AG10803 (cell line): ENCODE data around the gene PHLDA2.

ENCODE experiments used
- DNase-seq: peaks from one replicate; pipeline ENCODE4 v3.0.0; 2010; ENCODE audit warnings: low read depth
- H3K4me3 ChIP-seq: 2 replicates; pipeline ENCODE4 v1.5.1; 2011; ENCODE audit warnings: mild to moderate bottlenecking, low read length, control low read depth
- CTCF ChIP-seq: conservative IDR thresholded peaks from 2 replicates; pipeline ENCODE4 v1.5.1; 2011; ENCODE audit warnings: mild to moderate bottlenecking, low read length, control low read depth, inconsistent platforms

The PHLDA2 gene

GRCh38 chr11:2931771-2932738, 2.8 kb upstream of the PHLDA2 start:
- no peak overlapping the region for H3K4me3 ChIP-seq
- no peak for DNase-seq
- TF ChIP-seq CTCF = no peak

GRCh38 chr11:2931420-2931746, 2.2 kb upstream of the PHLDA2 start:
- H3K4me3 ChIP-seq = no peak overlapping the region
- TF ChIP-seq CTCF = no peak
- DNase-seq = no peak

- H3K4me3 ChIP-seq = peak overlapping the region; percentile 59
- no peak for DNase-seq
- TF ChIP-seq CTCF = peak; percentile 41
These were observed 1.6 kb upstream of the PHLDA2 start for GRCh38 chr11:2930704-2931419.

- TF ChIP-seq CTCF = peak; percentile 55
- peak overlapping the region; percentile 59 for H3K4me3 ChIP-seq
- DNase-seq = peak; percentile 28
These were observed 907 bp upstream of the PHLDA2 start for GRCh38 chr11:2929950-2930703.

- TF ChIP-seq CTCF = no peak
- DNase-seq = peak; percentile 72
These were observed 320 bp upstream of the PHLDA2 start for GRCh38 chr11:2929531-2929949.

GRCh38 chr11:2927851-2928604, 1.2 kb downstream of the PHLDA2 start:
- H3K4me3 ChIP-seq = peak overlapping the region; percentile 72
- DNase-seq = peak; percentile 23
- no peak for TF ChIP-seq CTCF

More at GRCh38 chr11:2929531-2929949, 320 bp upstream of the PHLDA2 start:
- peak overlapping the region; percentile 59 for H3K4me3 ChIP-seq
